Measurements from ENCODE around the gene BAHCC1. TPM values are rescaled to one million over a fixed set of nuclear protein-coding genes. Genes with fewer than 3 reads are reported as not detected.

Gene BAHCC1
- total and polyA plus RNA-seq, 2 of the 4 experiments (the other 2 are of a cell fraction), result 0.36 to 7.8 TPM

- ChIA-PET CTCF (no interaction called here), POLR2A (ENCODE audit: unreplicated experiment) (no interaction called here)
- no peak overlapping the region for H3K56ac ChIP-seq (ENCODE audit: extremely low read depth, insufficient read depth, low read length)
- no peak overlapping the region for H3K14ac ChIP-seq (replicated peaks; ENCODE audit: low read depth, low read length)
- peak overlapping the region; percentile 9 to 12; a peak in 1 of 4 replicates for H4K8ac ChIP-seq (ENCODE audit: low read depth in 2 of 2, low read length in 2 of 2)
- peak overlapping the region; percentile 7 for H3K4ac ChIP-seq (ENCODE audit: low read depth, low read length)
- H2AK5ac ChIP-seq (ENCODE audit: low read depth, low read length), result peak overlapping the region; percentile 65
- H3K9me1 ChIP-seq (ENCODE audit: insufficient read depth, low read length), result peaks cover 6% of the 10 kb centered on the region; the same call in 1 of the 2 replicates
- H3K4me2 ChIP-seq (ENCODE audit: low read depth, low read length), result no peak overlapping the region
- dilution Hi-C loops (cut with HindIII; ENCODE audit: low sequenced_read_pairs, unreplicated experiment) (no loop called here), intact Hi-C loops (cut with micrococcal nuclease) (no loop called here), in situ Hi-C loops (cut with MboI; ENCODE audit: low sequenced_read_pairs) (no loop called here)
- H2AK9ac ChIP-seq (replicated peaks; ENCODE audit: low read depth, low read length, poor library complexity), result peak overlapping the region; percentile 37
- no peak overlapping the region for H3K18ac ChIP-seq (ENCODE audit: low read depth, low read length)
- WGBS, 2 experiments (ENCODE audit: extremely low coverage in 2 of 2, insufficient read length in 1 of 2), result 100% methylated on average over 1 of the region's 19 CpGs; no CpG with 5 or more reads in 1 of the 2 experiments
- H3K27ac ChIP-seq (ENCODE audit: insufficient read depth, low read length), result no peak overlapping the region
- peaks cover 6% of the 10 kb centered on the region; the same call in 1 of the 2 replicates for H4K20me1 ChIP-seq (ENCODE audit: insufficient read depth, low read length)
- no TSS peak for BruUV-seq (replicated peaks)
- H3K9ac ChIP-seq (ENCODE audit: low read depth, low read length), result 0 out of 2 replicates have a peak overlapping the region, but pooled peaks have one; percentile 10
- no peak overlapping the region; the same call in 1 of the 2 replicates for H3K23ac ChIP-seq (ENCODE audit: low read depth, low read length)
- no peak overlapping the region for H2BK5ac ChIP-seq (ENCODE audit: low read depth, low read length, poor library complexity, severe bottlenecking)
- ATAC-seq (ENCODE audit: low read depth) (no peak), DNase-seq (no peak)
- 0 out of 2 replicates have a peak overlapping the region, but pooled peaks have one; percentile 2 for H4K91ac ChIP-seq (ENCODE audit: insufficient read depth, low read depth, low read length)
- no peak overlapping the region for H2BK20ac ChIP-seq (ENCODE audit: low read depth, low read length)
- no peak overlapping the region for H3K4me3 ChIP-seq (ENCODE audit: insufficient read depth, low read depth, low read length)
- H4K5ac ChIP-seq (ENCODE audit: low read depth, low read length), result no peak overlapping the region
- no peak overlapping the region for H2BK15ac ChIP-seq (ENCODE audit: low read depth, low read length)
- H3K79me1 ChIP-seq (ENCODE audit: low read depth in 1 of 2, low read length in 2 of 2), result peaks cover 19 to 53% of the 10 kb centered on the region in 2 experiments
- peaks cover 20% of the 10 kb centered on the region for H3K4me1 ChIP-seq (ENCODE audit: control insufficient read depth, insufficient read depth, low read length)
- peak overlapping the region; percentile 4 for H2AFZ ChIP-seq (replicated peaks; ENCODE audit: low read length, poor library complexity)
- H3K36me3 ChIP-seq (ENCODE audit: control insufficient read depth, insufficient read depth, low read length), result 0 out of 2 replicates have a peak, but pooled peaks cover 1% of the 10 kb centered on the region
- no peak overlapping the region for H2BK120ac ChIP-seq (ENCODE audit: low read depth, low read length)
- no peaks in the 10 kb centered on the region for H3K27me3 ChIP-seq (ENCODE audit: control insufficient read depth, insufficient read depth, low read length)
- H3K9me3 ChIP-seq (ENCODE audit: control insufficient read depth, insufficient read depth, low read length), result no peaks in the 10 kb centered on the region
- no peak for TF ChIP-seq ELK1 (IDR thresholded peaks at IDR 0.05; ENCODE audit: borderline replicate concordance, low read depth, low read length)
- no peak for TF ChIP-seq NFE2L2 (IDR thresholded peaks at IDR 0.05; ENCODE audit: low read depth, low read length)
- no peak for TF ChIP-seq RFX5 (IDR thresholded peaks at IDR 0.05; ENCODE audit: low read depth, low read length)
- TF ChIP-seq CTCF (conservative IDR thresholded peaks at IDR 0.05; ENCODE audit: low read depth, low read length), result no peak
- TF ChIP-seq RCOR1 (IDR thresholded peaks at IDR 0.05; ENCODE audit: insufficient replicate concordance, low read length), result no peak
- no peak for TF ChIP-seq CEBPB (IDR thresholded peaks at IDR 0.05; ENCODE audit: low read depth, low read length)
- no peak for TF ChIP-seq CHD1 (IDR thresholded peaks at IDR 0.05; ENCODE audit: low read depth, low read length)
- no peak for TF ChIP-seq USF2 (IDR thresholded peaks at IDR 0.05; ENCODE audit: low read depth, low read length)
- TF ChIP-seq MXI1 (IDR thresholded peaks at IDR 0.05; ENCODE audit: borderline replicate concordance, low read depth, low read length), result no peak
- no peak for TF ChIP-seq SMC3 (IDR thresholded peaks at IDR 0.05; ENCODE audit: low read depth, low read length)
- no peak for TF ChIP-seq MAZ (IDR thresholded peaks at IDR 0.05; ENCODE audit: borderline replicate concordance, low read depth, low read length)
- no peak for TF ChIP-seq MAFK (IDR thresholded peaks at IDR 0.05; ENCODE audit: low read depth, low read length)
- TF ChIP-seq POLR2A (IDR thresholded peaks at IDR 0.05; ENCODE audit: low read depth, low read length), result no peak
- no peak for TF ChIP-seq FOS (IDR thresholded peaks at IDR 0.05; ENCODE audit: low read depth, low read length)
- no peak for TF ChIP-seq BHLHE40 (IDR thresholded peaks at IDR 0.05; ENCODE audit: low read depth, low read length)
These were observed 6.5 kb upstream of the BAHCC1 start for GRCh38 chr17:81388612-81389367.
